Measurements from ENCODE around the gene PNPO. TPM values are rescaled to one million over a fixed set of nuclear protein-coding genes. Genes with fewer than 3 reads are reported as not detected.

Gene PNPO
- total RNA-seq, 1 experiment from 2014 or later = 28.4 TPM

DNA sequence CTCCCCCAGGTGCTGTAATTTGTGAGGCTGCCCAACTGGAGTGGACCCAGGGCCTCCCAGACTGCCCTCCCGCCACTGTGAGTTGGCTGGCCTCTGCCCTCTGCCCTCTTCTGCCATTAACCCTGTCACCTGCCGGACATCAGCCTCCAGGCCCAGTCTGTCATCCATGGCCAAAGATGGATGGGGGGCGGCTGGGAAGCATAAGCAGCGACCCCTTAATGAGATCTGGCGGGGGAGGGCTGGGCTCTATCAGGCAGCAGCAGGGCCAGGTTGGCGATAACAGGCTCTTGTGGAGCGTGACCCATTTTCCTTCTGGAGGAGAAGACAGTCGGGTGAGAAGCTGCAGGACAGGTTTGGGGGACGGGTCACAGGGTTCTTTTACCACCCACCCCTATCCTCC, 54.8 kb downstream of the PNPO start:
- no peak for DNase-seq (ENCODE audit: low spot score)

GRCh38 chr17:47997586-47997985, 56.2 kb downstream of the PNPO start:
- DNase-seq (ENCODE audit: low spot score) = no peak

- DNase-seq (ENCODE audit: low spot score) = no peak
Observed at GRCh38 chr17:47998044-47998443, 56.7 kb downstream of the PNPO start.

Other genes with a start within 250 kb of the PNPO start
- gene TBKBP1, start 247.4 kb upstream of the PNPO start, total RNA-seq (2014; rRNA removed; shearing (Covaris generic)) = 0.18 and 0.20 TPM in 2 replicates
- not detected in 2 replicates for gene TBX21, start 208.3 kb upstream of the PNPO start, total RNA-seq (2014; rRNA removed; shearing (Covaris generic))
- 18.7 and 21.6 TPM in 2 replicates for gene OSBPL7, start 119.8 kb upstream of the PNPO start, total RNA-seq (2014; rRNA removed; shearing (Covaris generic))
- gene MRPL10, start 110.0 kb upstream of the PNPO start, total RNA-seq (2014; rRNA removed; shearing (Covaris generic)) = 47.6 and 52.9 TPM in 2 replicates
- gene LRRC46, start 109.9 kb upstream of the PNPO start, total RNA-seq (2014; rRNA removed; shearing (Covaris generic)) = 0.10 TPM in 1 of 2 replicates, not detected in the other
- gene SCRN2, start 100.3 kb upstream of the PNPO start, total RNA-seq (2014; rRNA removed; shearing (Covaris generic)) = 27.3 and 29.2 TPM in 2 replicates
- 11.2 and 12.5 TPM in 2 replicates for gene SP6, start 90.4 kb upstream of the PNPO start, total RNA-seq (2014; rRNA removed; shearing (Covaris generic))
- 6.5 and 7.9 TPM in 2 replicates for gene SP2, start 45.3 kb upstream of the PNPO start, total RNA-seq (2014; rRNA removed; shearing (Covaris generic))
- 54.3 and 59.6 TPM in 2 replicates for gene PRR15L, start 16.3 kb downstream of the PNPO start, total RNA-seq (2014; rRNA removed; shearing (Covaris generic))
- gene CDK5RAP3, start 29.5 kb downstream of the PNPO start, total RNA-seq (2014; rRNA removed; shearing (Covaris generic)) = 132 and 142 TPM in 2 replicates
- 0.89 and 4.2 TPM in 2 replicates for gene COPZ2, start 96.2 kb downstream of the PNPO start, total RNA-seq (2014; rRNA removed; shearing (Covaris generic))
- gene NFE2L1, start 106.8 kb downstream of the PNPO start, total RNA-seq (2014; rRNA removed; shearing (Covaris generic)) = 38.1 and 39.5 TPM in 2 replicates
- gene CBX1, start 159.9 kb downstream of the PNPO start, total RNA-seq (2014; rRNA removed; shearing (Covaris generic)) = 33.8 and 39.5 TPM in 2 replicates
- gene SNX11, start 166.2 kb downstream of the PNPO start, total RNA-seq (2014; rRNA removed; shearing (Covaris generic)) = 15.7 and 16.4 TPM in 2 replicates

Measured in HT-29 (cell line).